Measurements from ENCODE around the gene CCL26. TPM values are rescaled to one million over a fixed set of nuclear protein-coding genes. Genes with fewer than 3 reads are reported as not detected.
"Not testable (repeated sequence)": the region's sequence is repeated elsewhere in the genome, so short reads cannot be mapped to it uniquely, and the experiment has no call there.

Gene CCL26
- total RNA-seq, 1 experiment from 2014 or later, result 0.49 TPM

GRCh38 chr7:75780647-75781273 lies 8.7 kb upstream of the CCL26 start:
- H3K4me3 ChIP-seq (replicated peaks in 1 of 2; ENCODE audit: low read depth in 1 of 2, low read length in 2 of 2); CTCF ChIA-PET; H4K20me1 ChIP-seq (ENCODE audit: insufficient read depth); H2AFZ ChIP-seq (ENCODE audit: low read depth, low read length, poor library complexity, severe bottlenecking); POLR2A ChIA-PET; intact Hi-C loops (cut with micrococcal nuclease); DNase-seq (ENCODE audit: low read depth, low spot score); H3K9me2 ChIP-seq (ENCODE audit: insufficient read depth); BruUV-seq (replicated peaks); H3K4me2 ChIP-seq (ENCODE audit: low read length); ATAC-seq; H3K27me3 ChIP-seq (ENCODE audit: insufficient read depth, low read length); H3K4me1 ChIP-seq (ENCODE audit: control insufficient read depth in 1 of 2, insufficient read depth in 2 of 2, low read length in 2 of 2); H3K9ac ChIP-seq (ENCODE audit: low read length); H3K27ac ChIP-seq (ENCODE audit: low read depth, low read length); H3K36me3 ChIP-seq (ENCODE audit: control insufficient read depth in 1 of 2, insufficient read depth in 2 of 2, low read length in 2 of 2); RAD21 ChIA-PET (ENCODE audit: low non-redundant PET in 1 of 2, low total read pairs in 2 of 2, uncharacterized antibody in 2 of 2, unreplicated experiment in 2 of 2); H3K9me3 ChIP-seq (ENCODE audit: control insufficient read depth in 1 of 2, insufficient read depth in 1 of 2, low read depth in 1 of 2, low read length in 2 of 2); H3K79me2 ChIP-seq (ENCODE audit: insufficient read depth, low read length): not testable (repeated sequence)

- H4K20me1 ChIP-seq (ENCODE audit: insufficient read depth); RAD21 ChIA-PET (ENCODE audit: low non-redundant PET in 1 of 2, low total read pairs in 2 of 2, uncharacterized antibody in 2 of 2, unreplicated experiment in 2 of 2); DNase-seq (ENCODE audit: low read depth, low spot score): not testable (repeated sequence)
Measured at GRCh38 chr7:75779516-75779915, 7.5 kb upstream of the CCL26 start.

GRCh38 chr7:75779035-75779434 lies 7.0 kb upstream of the CCL26 start:
- H3K4me1 ChIP-seq (ENCODE audit: control insufficient read depth in 1 of 2, insufficient read depth in 2 of 2, low read length in 2 of 2); H3K36me3 ChIP-seq (ENCODE audit: control insufficient read depth in 1 of 2, insufficient read depth in 2 of 2, low read length in 2 of 2); ATAC-seq; H3K79me2 ChIP-seq (ENCODE audit: insufficient read depth, low read length); H3K9ac ChIP-seq (ENCODE audit: low read length); CTCF ChIA-PET; H3K27ac ChIP-seq (ENCODE audit: low read depth, low read length); DNase-seq (ENCODE audit: low read depth, low spot score); H2AFZ ChIP-seq (ENCODE audit: low read depth, low read length, poor library complexity, severe bottlenecking); H3K4me3 ChIP-seq (replicated peaks in 1 of 2; ENCODE audit: low read depth in 1 of 2, low read length in 2 of 2); RAD21 ChIA-PET (ENCODE audit: low non-redundant PET in 1 of 2, low total read pairs in 2 of 2, uncharacterized antibody in 2 of 2, unreplicated experiment in 2 of 2); H4K20me1 ChIP-seq (ENCODE audit: insufficient read depth); BruUV-seq (replicated peaks); H3K4me2 ChIP-seq (ENCODE audit: low read length); H3K27me3 ChIP-seq (ENCODE audit: insufficient read depth, low read length); H3K9me2 ChIP-seq (ENCODE audit: insufficient read depth); H3K9me3 ChIP-seq (ENCODE audit: control insufficient read depth in 1 of 2, insufficient read depth in 1 of 2, low read depth in 1 of 2, low read length in 2 of 2); intact Hi-C loops (cut with micrococcal nuclease): not testable (repeated sequence)
- POLR2A ChIA-PET, result interaction anchor here (0.6 kb wide), 1 partner anchor 13 kb away, joined by 3 read pairs; no protein-coding TSS in a partner anchor

More at GRCh38 chr7:75779516-75779915, 7.5 kb upstream of the CCL26 start:
- H3K27ac ChIP-seq (ENCODE audit: low read depth, low read length); H2AFZ ChIP-seq (ENCODE audit: low read depth, low read length, poor library complexity, severe bottlenecking); H3K9me2 ChIP-seq (ENCODE audit: insufficient read depth); H3K9me3 ChIP-seq (ENCODE audit: control insufficient read depth in 1 of 2, insufficient read depth in 1 of 2, low read depth in 1 of 2, low read length in 2 of 2); CTCF ChIA-PET; H3K4me2 ChIP-seq (ENCODE audit: low read length); H3K9ac ChIP-seq (ENCODE audit: low read length); POLR2A ChIA-PET; H3K36me3 ChIP-seq (ENCODE audit: control insufficient read depth in 1 of 2, insufficient read depth in 2 of 2, low read length in 2 of 2); intact Hi-C loops (cut with micrococcal nuclease); BruUV-seq (replicated peaks); H3K4me1 ChIP-seq (ENCODE audit: control insufficient read depth in 1 of 2, insufficient read depth in 2 of 2, low read length in 2 of 2); H3K4me3 ChIP-seq (replicated peaks in 1 of 2; ENCODE audit: low read depth in 1 of 2, low read length in 2 of 2); H3K27me3 ChIP-seq (ENCODE audit: insufficient read depth, low read length); H3K79me2 ChIP-seq (ENCODE audit: insufficient read depth, low read length); ATAC-seq: not testable (repeated sequence)
